Vagina (tissue), 2 donors: Measurements from ENCODE around the gene DACH1. TPM values are rescaled to one million over a fixed set of nuclear protein-coding genes. Genes with fewer than 3 reads are reported as not detected.

Experiments used
- DNase-seq, 2 donors: peaks; one replicate each; pipeline ENCODE4 v3.0.0-alpha.2; 2017; ENCODE audit errors: extremely low spot score in 2 of 2
- H3K27ac ChIP-seq: fragments of 200-600 bp; sonication (generic); one replicate; pipeline ENCODE4 v1.5.1; 2019
- H3K27me3 ChIP-seq: fragments of 200-600 bp; sonication (generic); one replicate; pipeline ENCODE4 v1.5.1; 2019
- H3K36me3 ChIP-seq, 2 donors: fragments of 200-600 bp; sonication (generic); one replicate each; pipeline ENCODE4 v1.5.1; 2017 to 2019
- H3K4me1 ChIP-seq: fragments of 200-600 bp; sonication (generic); one replicate; pipeline ENCODE4 v1.5.1; 2019
- H3K4me3 ChIP-seq, 2 donors: fragments of 200-600 bp; sonication (generic); 1 replicate in 1 of 2; 2 replicates in 1 of 2; pipeline ENCODE4 v1.5.1; 2016 to 2019
- H3K9me3 ChIP-seq: fragments of 200-600 bp; sonication (generic); one replicate; pipeline ENCODE4 v1.5.1; 2019
- POLR2A ChIP-seq, 2 donors: fragments of 450-650 bp; IDR thresholded peaks; one replicate each; pipeline ENCODE4 v1.6.1; 2017; ENCODE audit warnings: antibody characterized with exemption in 2 of 2, mild to moderate bottlenecking in 2 of 2, moderate library complexity in 2 of 2
- POLR2AphosphoS5 ChIP-seq, 2 donors: sonication (generic); formaldehyde crosslinking; IDR thresholded peaks; one replicate each; pipeline ENCODE4 v1.9.0; 2017; ENCODE audit warnings: antibody characterized with exemption in 2 of 2, mild to moderate bottlenecking in 2 of 2, low read depth in 1 of 2; ENCODE audit not compliant: insufficient read depth in 1 of 2
- intact Hi-C: fragments of 100-400 bp; cut with DNase I; formaldehyde crosslinking; loops from one replicate; pipeline ENCODE4 v1.15.1; 2023
- total RNA-seq: library from RNA; depleted of rRNA; stranded (reverse); fragments of >200 nt; gene quantifications from one replicate; pipeline ENCODE4 v1.2.3, GENCODE V29; 2016
- TF ChIP-seq, protein P1 (sequence below), 3 experiments: fragments of 450-650 bp in 2 of 3; fragments of 200-600 bp in 1 of 3; sonication (generic) in 1 of 3; IDR thresholded peaks; one replicate each; pipeline ENCODE4 v1.5.1; 2017 to 2019; ENCODE audit warnings: antibody characterized with exemption in 3 of 3, mild to moderate bottlenecking in 2 of 3, moderate library complexity in 2 of 3

DACH1 gene
- total RNA-seq, 1 donor from 2014 or later: 7.9 TPM

DNA sequence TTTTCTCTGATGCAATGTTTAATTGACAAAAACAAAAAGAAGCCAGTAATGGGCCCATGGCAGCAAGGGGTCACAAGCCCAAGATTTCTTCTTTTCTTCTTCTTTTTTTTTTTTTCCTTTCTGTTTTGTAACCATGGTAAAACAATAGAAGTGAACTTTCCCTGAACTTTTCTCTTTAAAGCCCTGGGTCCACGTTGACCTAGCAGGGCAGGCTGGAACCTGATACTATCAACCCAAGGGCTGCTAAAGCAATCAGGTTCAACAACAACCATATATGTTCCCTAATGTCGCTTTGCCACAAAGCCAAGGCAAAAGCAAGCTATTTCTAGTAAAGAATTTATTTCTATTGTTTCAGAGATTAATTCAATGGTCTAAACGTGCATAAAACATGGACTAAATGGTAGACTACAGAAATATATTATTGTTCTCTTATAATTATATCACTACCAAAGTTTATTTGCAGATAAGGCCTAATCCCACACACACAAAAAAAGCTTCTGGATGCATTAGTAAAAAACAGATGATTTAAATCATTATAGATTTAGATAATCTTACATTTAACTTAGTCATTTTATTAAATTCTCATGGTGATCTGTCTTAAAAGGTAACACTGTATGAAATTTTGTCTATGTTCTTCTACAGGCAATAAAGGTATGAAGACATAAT, 153.9 kb downstream of the DACH1 start:
- H3K4me1 ChIP-seq: peaks cover 5% of the 10 kb centered on the region
- intact Hi-C loops: no loop called here
- H3K9me3 ChIP-seq: no peaks in the 10 kb centered on the region
- no peak for TF ChIP-seq POLR2AphosphoS5 (IDR thresholded peaks at IDR 0.05; ENCODE audit: insufficient read depth in 1 of 2, low read depth in 1 of 2)
- TF ChIP-seq POLR2A (IDR thresholded peaks at IDR 0.05): no peak
- TF ChIP-seq, protein P1, sequence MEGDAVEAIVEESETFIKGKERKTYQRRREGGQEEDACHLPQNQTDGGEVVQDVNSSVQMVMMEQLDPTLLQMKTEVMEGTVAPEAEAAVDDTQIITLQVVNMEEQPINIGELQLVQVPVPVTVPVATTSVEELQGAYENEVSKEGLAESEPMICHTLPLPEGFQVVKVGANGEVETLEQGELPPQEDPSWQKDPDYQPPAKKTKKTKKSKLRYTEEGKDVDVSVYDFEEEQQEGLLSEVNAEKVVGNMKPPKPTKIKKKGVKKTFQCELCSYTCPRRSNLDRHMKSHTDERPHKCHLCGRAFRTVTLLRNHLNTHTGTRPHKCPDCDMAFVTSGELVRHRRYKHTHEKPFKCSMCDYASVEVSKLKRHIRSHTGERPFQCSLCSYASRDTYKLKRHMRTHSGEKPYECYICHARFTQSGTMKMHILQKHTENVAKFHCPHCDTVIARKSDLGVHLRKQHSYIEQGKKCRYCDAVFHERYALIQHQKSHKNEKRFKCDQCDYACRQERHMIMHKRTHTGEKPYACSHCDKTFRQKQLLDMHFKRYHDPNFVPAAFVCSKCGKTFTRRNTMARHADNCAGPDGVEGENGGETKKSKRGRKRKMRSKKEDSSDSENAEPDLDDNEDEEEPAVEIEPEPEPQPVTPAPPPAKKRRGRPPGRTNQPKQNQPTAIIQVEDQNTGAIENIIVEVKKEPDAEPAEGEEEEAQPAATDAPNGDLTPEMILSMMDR (IDR thresholded peaks at IDR 0.05): no peak
- H3K36me3 ChIP-seq: no peaks in the 10 kb centered on the region
- no peak overlapping the region for H3K4me3 ChIP-seq
- no peak overlapping the region for H3K27ac ChIP-seq
- no peaks in the 10 kb centered on the region for H3K27me3 ChIP-seq
- DNase-seq: no peak

DNA sequence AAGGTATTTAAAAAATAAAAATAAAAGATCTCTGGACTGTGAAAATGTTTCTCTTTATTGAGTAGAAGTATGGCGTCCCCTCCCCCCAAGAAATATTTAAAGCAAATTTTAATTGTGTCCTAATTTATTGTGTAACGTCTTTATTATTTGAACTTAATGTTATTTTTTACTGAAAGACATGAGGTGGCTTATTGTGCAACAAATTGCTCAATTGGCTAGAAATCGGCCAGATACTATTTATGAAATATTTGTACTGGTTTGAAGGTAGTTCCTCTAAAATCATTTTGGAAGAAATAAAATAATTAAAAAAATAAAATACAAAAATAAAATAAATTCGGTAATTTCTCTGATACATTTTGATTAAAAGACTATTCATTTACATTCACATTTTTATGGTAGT, 162.3 kb downstream of the DACH1 start:
- Histone ChIP-seq H3K9me3 (no peaks in the 10 kb centered on the region), H3K27me3 (no peaks in the 10 kb centered on the region), H3K27ac (no peak overlapping the region), H3K4me1 (no peaks in the 10 kb centered on the region), H3K4me3 (no peak overlapping the region), H3K36me3 (no peaks in the 10 kb centered on the region)
- DNase-seq: no peak
- intact Hi-C loops: no loop called here
- TF ChIP-seq, protein P1 (IDR thresholded peaks at IDR 0.05): no peak
- TF ChIP-seq POLR2AphosphoS5 (IDR thresholded peaks at IDR 0.05; ENCODE audit: insufficient read depth in 1 of 2, low read depth in 1 of 2): no peak
- TF ChIP-seq POLR2A (IDR thresholded peaks at IDR 0.05): no peak

DNA sequence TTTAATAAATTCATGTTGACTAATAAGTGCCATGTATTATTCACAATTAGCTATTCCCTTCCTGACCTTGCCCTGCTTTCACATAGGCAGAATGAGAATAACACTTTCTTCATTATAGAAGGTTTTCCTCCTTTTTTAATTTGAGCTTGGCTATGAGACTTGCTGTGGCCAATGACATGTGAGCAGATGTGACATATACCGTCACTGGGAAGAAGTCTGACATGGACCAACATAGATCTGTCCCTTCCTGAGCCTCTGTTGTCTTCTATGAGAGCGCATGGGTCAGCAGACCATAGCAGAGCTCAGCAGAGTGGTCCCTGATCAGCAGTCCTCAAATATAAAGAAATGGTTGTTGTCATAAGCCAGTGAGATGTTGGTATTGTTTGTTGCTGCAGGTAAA, 163.9 kb downstream of the DACH1 start:
- Histone ChIP-seq H3K9me3 (no peaks in the 10 kb centered on the region), H3K4me1 (no peaks in the 10 kb centered on the region), H3K4me3 (no peak overlapping the region), H3K36me3 (no peaks in the 10 kb centered on the region), H3K27me3 (no peaks in the 10 kb centered on the region), H3K27ac (no peak overlapping the region)
- TF ChIP-seq, protein P1 (IDR thresholded peaks at IDR 0.05): no peak
- TF ChIP-seq POLR2A (IDR thresholded peaks at IDR 0.05): no peak
- no peak for TF ChIP-seq POLR2AphosphoS5 (IDR thresholded peaks at IDR 0.05; ENCODE audit: insufficient read depth in 1 of 2, low read depth in 1 of 2)
- no peak for DNase-seq
- intact Hi-C loops: no loop called here

DNA sequence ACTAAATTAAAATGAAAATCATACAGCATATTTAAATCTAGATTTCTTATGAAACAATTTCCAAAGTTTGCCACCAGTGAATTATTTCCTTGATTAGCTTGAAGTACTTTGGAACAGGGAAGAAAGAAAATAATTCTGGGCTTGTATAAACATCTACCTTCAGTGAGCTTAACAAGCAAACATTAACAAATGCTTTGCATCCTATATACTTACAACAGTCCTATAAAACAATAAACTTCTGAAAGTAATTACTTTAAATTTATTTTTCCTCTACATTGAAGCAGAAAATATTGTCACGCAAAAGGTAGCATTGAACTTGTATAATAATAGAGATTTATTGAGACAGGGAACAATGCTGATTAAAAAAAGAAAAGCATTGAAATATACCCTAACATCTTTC, 164.8 kb downstream of the DACH1 start:
- Histone ChIP-seq H3K4me3 (no peak overlapping the region), H3K27ac (no peak overlapping the region), H3K27me3 (no peaks in the 10 kb centered on the region), H3K9me3 (no peaks in the 10 kb centered on the region), H3K36me3 (no peaks in the 10 kb centered on the region), H3K4me1 (no peaks in the 10 kb centered on the region)
- intact Hi-C loops: no loop called here
- no peak for DNase-seq
- no peak for TF ChIP-seq POLR2A (IDR thresholded peaks at IDR 0.05)
- TF ChIP-seq, protein P1 (IDR thresholded peaks at IDR 0.05): no peak
- no peak for TF ChIP-seq POLR2AphosphoS5 (IDR thresholded peaks at IDR 0.05; ENCODE audit: insufficient read depth in 1 of 2, low read depth in 1 of 2)

DNA sequence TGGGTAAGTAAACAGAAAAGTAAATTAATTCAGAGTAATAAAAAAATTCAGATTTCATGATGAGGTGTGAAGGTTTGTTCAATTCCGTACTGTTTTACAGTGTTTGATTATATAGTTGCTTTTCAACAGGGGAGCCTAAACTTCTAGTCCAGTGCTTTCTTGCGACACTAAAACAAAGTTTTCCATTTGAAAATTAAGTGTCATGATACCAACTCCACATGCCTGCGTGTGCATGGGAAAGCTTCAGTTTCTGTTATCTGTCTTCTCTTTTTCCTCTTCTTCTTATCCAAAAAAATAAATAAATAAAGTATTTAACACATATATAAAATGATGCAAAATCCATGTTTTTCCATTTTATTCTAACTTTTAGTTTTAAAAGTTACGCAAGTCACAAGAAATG, 165.3 kb downstream of the DACH1 start:
- Histone ChIP-seq H3K36me3 (no peaks in the 10 kb centered on the region), H3K4me3 (no peak overlapping the region), H3K4me1 (no peaks in the 10 kb centered on the region), H3K27me3 (no peaks in the 10 kb centered on the region), H3K9me3 (no peaks in the 10 kb centered on the region), H3K27ac (no peak overlapping the region)
- TF ChIP-seq POLR2A (IDR thresholded peaks at IDR 0.05): no peak
- TF ChIP-seq POLR2AphosphoS5 (IDR thresholded peaks at IDR 0.05; ENCODE audit: insufficient read depth in 1 of 2, low read depth in 1 of 2): no peak
- TF ChIP-seq, protein P1 (IDR thresholded peaks at IDR 0.05): no peak
- intact Hi-C loops: no loop called here
- DNase-seq: no peak
